H1 (cell line): ENCODE results near the gene ARID5B. TPM values are rescaled to one million over a fixed set of nuclear protein-coding genes. Genes with fewer than 3 reads are reported as not detected.

ENCODE experiments used
- CTCF ChIA-PET: fragments of 300-600 bp; sonication (Branson Sonifier 250); formaldehyde crosslinking; loops from one replicate; lab custom pipeline; 2021; ENCODE audit not compliant: partially characterized antibody; lab: Charles Lee
- POLR2A ChIA-PET: fragments of 300-600 bp; sonication (Branson Sonifier 250); formaldehyde crosslinking; loops from one replicate; lab custom pipeline; 2021; ENCODE audit warnings: inconsistent platforms; ENCODE audit not compliant: partially characterized antibody; lab: Charles Lee
- DNase-seq, 2 experiments: peaks; one replicate each; pipeline versions ENCODE4 v3.0.0 to v3.0.0-alpha.2; 2010 to 2022; ENCODE audit warnings: low spot score in 2 of 2, low read depth in 1 of 2, mixed read lengths in 1 of 2
- FAIRE-seq: peaks from 2 replicates; lab custom pipeline; 2011; peaks lifted over from hg19 to GRCh38; lab: Jason Lieb, UNC
- H2AFZ ChIP-seq: 2 replicates; pipeline ENCODE4 v1.8.1; 2012; ENCODE audit warnings: low read length, inconsistent platforms
- H2AK5ac ChIP-seq: 2 replicates; pipeline ENCODE4 v1.6.1; 2013; ENCODE audit warnings: low read depth, low read length
- H2BK120ac ChIP-seq: replicated peaks from 2 replicates; pipeline ENCODE3; 2013; ENCODE audit warnings: low read depth, low read length, inconsistent platforms
- H2BK12ac ChIP-seq: 2 replicates; pipeline ENCODE4 v1.6.1; 2013; ENCODE audit warnings: low read depth, low read length
- H2BK15ac ChIP-seq: 2 replicates; pipeline ENCODE4 v1.6.1; 2013; ENCODE audit warnings: low read length
- H2BK20ac ChIP-seq: 2 replicates; pipeline ENCODE4 v1.6.1; 2013; ENCODE audit warnings: low read length
- H2BK5ac ChIP-seq: 2 replicates; pipeline ENCODE4 v1.6.1; 2013; ENCODE audit warnings: low read depth, low read length
- H3K14ac ChIP-seq: 2 replicates; pipeline ENCODE4 v1.6.1; 2013; ENCODE audit warnings: inconsistent platforms; ENCODE audit not compliant: insufficient read length
- H3K18ac ChIP-seq: 2 replicates; pipeline ENCODE4 v1.6.1; 2013; ENCODE audit warnings: low read length; ENCODE audit errors: extremely low read depth
- H3K23ac ChIP-seq: 2 replicates; pipeline ENCODE4 v1.6.1; 2013; ENCODE audit warnings: inconsistent platforms; ENCODE audit not compliant: insufficient read length
- H3K23me2 ChIP-seq: 2 replicates; pipeline ENCODE4 v1.6.1; 2013; ENCODE audit warnings: low read depth, low read length
- H3K27ac ChIP-seq: 2 replicates; pipeline ENCODE4 v1.6.1; 2011; ENCODE audit warnings: low read depth, low read length, inconsistent platforms
- H3K27me3 ChIP-seq, 4 experiments: replicated peaks in 1 of 4; 1 replicate in 1 of 4; 2 replicates in 3 of 4; pipeline versions ENCODE4 v1.6.1 to v1.8.1; 2011 to 2013; ENCODE audit warnings: low read length in 3 of 4, mild to moderate bottlenecking in 3 of 4, inconsistent platforms in 2 of 4, mixed read lengths in 2 of 4, moderate library complexity in 1 of 4; ENCODE audit not compliant: control insufficient read depth in 3 of 4, insufficient read depth in 3 of 4; ENCODE audit errors: extremely low read depth in 1 of 4
- H3K36me3 ChIP-seq, 4 experiments: 2 replicates each; pipeline versions ENCODE4 v1.6.1 to v1.8.1; 2011 to 2013; ENCODE audit warnings: mild to moderate bottlenecking in 4 of 4, low read length in 3 of 4, moderate library complexity in 2 of 4, control low read depth in 1 of 4, inconsistent platforms in 1 of 4; ENCODE audit not compliant: insufficient read depth in 4 of 4, control insufficient read depth in 2 of 4
- H3K4ac ChIP-seq: replicated peaks from 2 replicates; pipeline ENCODE3; 2013; ENCODE audit warnings: low read length, low read depth, mixed read lengths, inconsistent platforms; ENCODE audit not compliant: insufficient read length
- H3K4me1 ChIP-seq, 4 experiments: replicated peaks in 1 of 4; 1 replicate in 1 of 4; 2 replicates in 3 of 4; pipeline versions ENCODE4 v1.6.1 to v1.8.1; 2011 to 2013; ENCODE audit warnings: low read length in 3 of 4, inconsistent platforms in 2 of 4, mixed read lengths in 1 of 4; ENCODE audit not compliant: insufficient read depth in 4 of 4, control insufficient read depth in 3 of 4
- H3K4me2 ChIP-seq, 2 experiments: 2 replicates each; pipeline versions ENCODE4 v1.6.1 to v1.8.1; 2011 to 2013; ENCODE audit warnings: low read depth in 2 of 2, low read length in 2 of 2, control low read depth in 1 of 2, inconsistent platforms in 1 of 2, mild to moderate bottlenecking in 1 of 2; ENCODE audit not compliant: insufficient read depth in 1 of 2
- H3K4me3 ChIP-seq, 4 experiments: fragments of 200-600, 300-600 bp in 1 of 4; sonication (generic), shearing (Covaris generic), sonication (Bioruptor Twin) in 1 of 4; 2 replicates each; pipeline versions ENCODE4 v1.5.1 to v1.8.1; 2011 to 2016; ENCODE audit warnings: low read length in 4 of 4, low read depth in 3 of 4, control low read depth in 2 of 4, inconsistent platforms in 2 of 4, mild to moderate bottlenecking in 2 of 4, mixed read lengths in 1 of 4, moderate library complexity in 1 of 4; ENCODE audit not compliant: insufficient read depth in 2 of 4; ENCODE audit errors: extremely low read depth in 1 of 4
- H3K56ac ChIP-seq: replicated peaks from 2 replicates; pipeline ENCODE3; 2013; ENCODE audit warnings: low read depth, mild to moderate bottlenecking, mixed read lengths, low read length, inconsistent platforms; ENCODE audit not compliant: insufficient read length
- H3K79me1 ChIP-seq: 2 replicates; pipeline ENCODE4 v1.6.1; 2013; ENCODE audit warnings: low read depth, low read length, control low read depth
- H3K79me2 ChIP-seq, 2 experiments: 2 replicates each; pipeline versions ENCODE4 v1.6.1 to v1.8.1; 2012 to 2013; ENCODE audit warnings: low read length in 2 of 2, mild to moderate bottlenecking in 2 of 2, inconsistent platforms in 1 of 2; ENCODE audit not compliant: insufficient read depth in 2 of 2, control insufficient read depth in 1 of 2
- H3K9ac ChIP-seq, 4 experiments: replicated peaks in 1 of 4; 1 replicate in 1 of 4; 2 replicates in 3 of 4; pipeline versions ENCODE4 v1.6.1 to v1.8.1; 2011 to 2013; ENCODE audit warnings: low read depth in 3 of 4, low read length in 3 of 4, control low read depth in 2 of 4, mild to moderate bottlenecking in 2 of 4, moderate library complexity in 2 of 4, inconsistent platforms in 1 of 4; ENCODE audit errors: extremely low read depth in 1 of 4
- H3K9me3 ChIP-seq, 2 experiments: 2 replicates each; pipeline versions ENCODE4 v1.6.1 to v1.8.1; 2012 to 2013; ENCODE audit warnings: mild to moderate bottlenecking in 2 of 2, moderate library complexity in 2 of 2, control low read depth in 1 of 2, inconsistent platforms in 1 of 2, low read depth in 1 of 2, low read length in 1 of 2, mixed read lengths in 1 of 2; ENCODE audit not compliant: insufficient read depth in 2 of 2
- H4K20me1 ChIP-seq, 2 experiments: replicated peaks in 1 of 2; 2 replicates each; pipeline versions ENCODE3 to v1.8.1; 2011 to 2013; ENCODE audit warnings: inconsistent platforms in 2 of 2, low read length in 2 of 2, mild to moderate bottlenecking in 1 of 2; ENCODE audit not compliant: insufficient read depth in 2 of 2, control insufficient read depth in 1 of 2
- H4K5ac ChIP-seq: 2 replicates; pipeline ENCODE4 v1.6.1; 2013; ENCODE audit warnings: low read length, low read depth, mixed read lengths, inconsistent platforms; ENCODE audit not compliant: insufficient read length
- H4K8ac ChIP-seq: 2 replicates; pipeline ENCODE4 v1.8.0; 2013; ENCODE audit warnings: mild to moderate bottlenecking, moderate library complexity, low read length, inconsistent platforms; ENCODE audit not compliant: insufficient read depth; ENCODE audit errors: extremely low read depth
- H4K91ac ChIP-seq: replicated peaks from 2 replicates; pipeline ENCODE3; 2013; ENCODE audit warnings: low read length, mixed read lengths, inconsistent platforms; ENCODE audit not compliant: insufficient read length
- EZH2 ChIP-seq: fragments of 200-600 bp; sonication (generic); IDR thresholded peaks from 2 replicates; pipeline ENCODE4 v1.7.1; 2012; ENCODE audit warnings: low read depth, mild to moderate bottlenecking, moderate library complexity, low read length, inconsistent platforms; ENCODE audit not compliant: severe bottlenecking
- SIRT6 ChIP-seq: IDR thresholded peaks from one replicate; pipeline ENCODE4 v1.7.1; 2012; ENCODE audit warnings: low read length, inconsistent platforms
- WGBS, 2 experiments: shearing (Covaris generic) in 1 of 2; methylation state at CpG; one replicate each; pipeline versions ENCODE4 v1.1.6 to v1.1.7; 2013 to 2015; ENCODE audit warnings: low lambda C conversion rate in 2 of 2, mixed read lengths in 2 of 2, inconsistent platforms in 1 of 2, low coverage in 1 of 2, missing lambda C conversion rate in 1 of 2; ENCODE audit not compliant: insufficient replicate concordance in 2 of 2, insufficient coverage in 1 of 2, insufficient read length in 1 of 2; ENCODE audit errors: extremely low coverage in 1 of 2, missing lambda C conversion rate in 1 of 2; 5-methylcytosine and 5-hydroxymethylcytosine counted together
- polyA plus RNA-seq, 7 experiments: library from polyadenylated mRNA; depleted of rRNA in 3 of 7; stranded (reverse) in 5 of 7; unstranded in 2 of 7; fragments of >200 nt in 5 of 7; fragments of 200-250 nt in 2 of 7; gene quantifications; 1 replicate in 5 of 7; 2 replicates in 1 of 7; 4 replicates in 1 of 7; pipeline versions ENCODE4 v1.2.1 to v1.2.3, GENCODE V29; 2011 to 2013; ENCODE audit warnings: missing spikeins in 2 of 7, mixed read lengths in 2 of 7
- total RNA-seq: library from RNA; stranded (reverse); fragmentation: NEBNext Ultra II Directional; extraction: Animal tissue kit (Norgen Biotek cat#: 25700); gene quantifications from 2 replicates; pipeline ENCODE4 v1.2.1, GENCODE V29; 2021

The ARID5B gene
- total and polyA plus RNA-seq, 2 of the 8 experiments (the other 6 are each of a cell fraction or from before 2014, with no cell fraction given), result 0.21 to 1.1 TPM

GRCh38 chr10:61860964-61861758 is 40.3 kb upstream of the ARID5B start:
- Histone ChIP-seq H3K4me1 (no peaks in the 10 kb centered on the region), H3K56ac (no peak overlapping the region), H2BK5ac (no peak overlapping the region), H4K5ac (no peak overlapping the region), H3K79me1 (no peaks in the 10 kb centered on the region), H3K4me3 (no peak overlapping the region), H3K4ac (no peak overlapping the region), H3K4me2 (no peak overlapping the region), H3K18ac (no peak overlapping the region), H2BK15ac (no peak overlapping the region), H4K20me1 (no peaks in the 10 kb centered on the region), H3K27me3 (no peaks in the 10 kb centered on the region), H2AK5ac (no peak overlapping the region), H3K9ac (no peak overlapping the region), H3K27ac (no peak overlapping the region), H3K23ac (no peak overlapping the region), H3K36me3 (no peaks in the 10 kb centered on the region), H3K23me2 (no peaks in the 10 kb centered on the region), H4K91ac (no peak overlapping the region), H4K8ac (no peak overlapping the region), H2AFZ (no peak overlapping the region), H2BK20ac (no peak overlapping the region), H2BK12ac (no peak overlapping the region), H3K9me3 (no peaks in the 10 kb centered on the region), H2BK120ac (no peak overlapping the region), H3K14ac (no peak overlapping the region)
- 86% methylated on average over 8 of the region's 8 CpGs; no CpG with 5 or more reads in 1 of the 2 experiments for WGBS, 2 experiments
- FAIRE-seq (no peak), DNase-seq (no peak)
- ChIA-PET CTCF (interaction anchor here (0.7 to 1.7 kb wide), 4 partner anchors 17 to 374 kb away, joined by 3 read pairs; no protein-coding TSS in a partner anchor), POLR2A (no interaction called here)
- TF ChIP-seq EZH2 (no peak), SIRT6 (no peak)
- TF ChIP-seq, all 59 proteins: peak for 0
- no peaks in the 10 kb centered on the region for H3K79me2 ChIP-seq
